Aorta (tissue), 5 donors: ENCODE measurements around the gene RHOB. TPM values are rescaled to one million over a fixed set of nuclear protein-coding genes. Genes with fewer than 3 reads are reported as not detected.

Experiments used
- ATAC-seq: fragments of 200-7000 bp; cut with Tn5 transposase; one replicate; pipeline ENCODE4 v1.9.1; 2022; ENCODE audit warnings: moderate library complexity; ENCODE audit not compliant: low FRiP score
- DNase-seq, 2 donors: peaks; one replicate each; pipeline ENCODE4 v3.0.0-alpha.2; 2020
- H3K27ac ChIP-seq, 2 donors: one replicate each; pipeline ENCODE4 v1.5.1; 2013; ENCODE audit warnings: low read length in 2 of 2, mild to moderate bottlenecking in 2 of 2, moderate library complexity in 2 of 2, control low read depth in 1 of 2, inconsistent platforms in 1 of 2, low read depth in 1 of 2
- H3K27me3 ChIP-seq, 2 donors: one replicate each; pipeline ENCODE4 v1.6.1; 2013; ENCODE audit warnings: control low read depth in 1 of 2, low read length in 1 of 2, mild to moderate bottlenecking in 1 of 2, moderate library complexity in 1 of 2; ENCODE audit not compliant: insufficient read depth in 2 of 2, control insufficient read depth in 1 of 2
- H3K36me3 ChIP-seq, 2 donors: one replicate each; pipeline ENCODE4 v1.6.1; 2013; ENCODE audit warnings: control low read depth in 1 of 2, low read length in 1 of 2, mild to moderate bottlenecking in 1 of 2; ENCODE audit not compliant: insufficient read depth in 2 of 2, control insufficient read depth in 1 of 2
- H3K4me1 ChIP-seq, 2 donors: one replicate each; pipeline ENCODE4 v1.6.1; 2013; ENCODE audit warnings: low read length in 2 of 2, control low read depth in 1 of 2, mild to moderate bottlenecking in 1 of 2, moderate library complexity in 1 of 2; ENCODE audit not compliant: insufficient read depth in 2 of 2, control insufficient read depth in 1 of 2
- H3K4me3 ChIP-seq, 2 donors: one replicate each; pipeline ENCODE4 v1.5.1; 2013; ENCODE audit warnings: low read length in 2 of 2, control low read depth in 1 of 2, mild to moderate bottlenecking in 1 of 2
- H3K9me3 ChIP-seq: one replicate; pipeline ENCODE4 v1.6.1; 2013; ENCODE audit warnings: mild to moderate bottlenecking, low read length; ENCODE audit not compliant: control insufficient read depth
- WGBS, 2 donors: extraction: QIAGEN DNeasy Blood & Tissue Kit; methylation state at CpG; one replicate each; pipeline ENCODE4 v1.1.7; 2013; 5-methylcytosine and 5-hydroxymethylcytosine counted together
- intact Hi-C, 2 donors: fragments of 100-400 bp; cut with DNase I; formaldehyde crosslinking; loops; one replicate each; pipeline versions ENCODE4 v1.14.2 to v1.15.0; 2022
- long read RNA-seq, 2 donors: library from polyadenylated mRNA; unstranded; transcript quantifications; one replicate each; pipeline ENCODE4 v2.0.0, GENCODE V29; 2020 to 2021
- polyA plus RNA-seq, 2 donors: library from polyadenylated mRNA; stranded (reverse); fragments of 200-250 nt; gene quantifications; one replicate each; pipeline ENCODE4 v1.2.3, GENCODE V29; 2013
- total RNA-seq, 2 donors: library from RNA; stranded (reverse); fragmentation: NEBNext Ultra II Directional; extraction: Animal tissue kit (Norgen Biotek cat#: 25700); gene quantifications; one replicate each; pipeline ENCODE4 v1.2.1, GENCODE V29; 2021
- donor health status: healthy with polysubstance abuse.
- donor health status: Bipolar disorder and iron deficiency.
- donor health status: DM: no; HTN: no; CAD: no.
- donor health status: DM: no; HTN: no; CAD: no.
- donor health status: DM: yes; HTN: yes; CAD: no.

The RHOB gene
- total RNA-seq (1,000 to 10,000 TPM in 1 of 2 donors, 100 to 1,000 TPM in 1; 271 to 1,049 TPM), polyA plus RNA-seq (100 to 1,000 TPM; 150 to 580 TPM)
- long read RNA-seq, donor 1, transcript RHOB-201 (1 exons, 2,372 nt), result major isoform, 559 of 559 reads
- long read RNA-seq, donor 1, partial matches to known transcripts, result 0 of 559 reads
- long read RNA-seq, donor 1, other reads (novel, unspliced or antisense), result 0 of 559 reads
- long read RNA-seq, donor 2, transcript RHOB-201 (1 exons, 2,372 nt), result major isoform, 92 of 92 reads
- long read RNA-seq, donor 2, partial matches to known transcripts, result 0 of 92 reads
- long read RNA-seq, donor 2, other reads (novel, unspliced or antisense), result 0 of 92 reads

GRCh38 chr2:20446917-20447436 lies at the start of gene RHOB:
TSS of gene RHOB (plus strand) at chr2:20447074. CDS start at chr2:20447466, 392 bp downstream.
- intact Hi-C loops, result loop anchor here (5.0 kb wide), 2 partner anchors 35 to 170 kb away; no protein-coding TSS in a partner anchor

GRCh38 chr2:20397811-20398447 lies 48.9 kb upstream of the RHOB start:
- no peaks in the 10 kb centered on the region for H3K27me3 ChIP-seq
- no peaks in the 10 kb centered on the region for H3K36me3 ChIP-seq
- H3K4me3 ChIP-seq, result no peak overlapping the region
- no peaks in the 10 kb centered on the region for H3K9me3 ChIP-seq
- DNase-seq (no peak), ATAC-seq (no peak)
- no peak overlapping the region for H3K27ac ChIP-seq
- intact Hi-C loops, result no loop called here
- WGBS, 2 donors, result 94 to 95% methylated on average over 5 of the region's 5 CpGs
- no peaks in the 10 kb centered on the region for H3K4me1 ChIP-seq

More at GRCh38 chr2:20446917-20447436, at the start of gene RHOB:
- Histone ChIP-seq H3K4me3 (peak within 1 kb of the TSS; percentile 73 to 81), H3K27ac (peak within 1 kb of the TSS; percentile 85 to 93), H3K9me3 (no peaks in the 10 kb centered on the region), H3K36me3 (no peaks in the 10 kb centered on the region), H3K4me1 (no peaks in the 10 kb centered on the region), H3K27me3 (no peaks in the 10 kb centered on the region)
- ATAC-seq, result peak; percentile 93
- DNase-seq, result peak; percentile 98
- 1% methylated on average over 48 to 60 of the region's 60 CpGs for WGBS, 2 donors

GRCh38 chr2:20398956-20399567 lies 47.8 kb upstream of the RHOB start:
- Histone ChIP-seq H3K9me3 (no peaks in the 10 kb centered on the region), H3K4me3 (no peak overlapping the region), H3K36me3 (no peaks in the 10 kb centered on the region), H3K27ac (no peak overlapping the region), H3K4me1 (no peaks in the 10 kb centered on the region), H3K27me3 (no peaks in the 10 kb centered on the region)
- DNase-seq (peak in 1 of 2 donors; percentile 19), ATAC-seq (no peak)
- WGBS, 2 donors, result 81 to 87% methylated on average over 7 of the region's 7 CpGs
- intact Hi-C loops, result no loop called here

GRCh38 chr2:20400306-20400705 lies 46.6 kb upstream of the RHOB start:
- WGBS, 2 donors, result 79 to 97% methylated on average over 1 of the region's 1 CpG
- DNase-seq (no peak), ATAC-seq (no peak)
- Histone ChIP-seq H3K36me3 (no peaks in the 10 kb centered on the region), H3K4me1 (no peaks in the 10 kb centered on the region), H3K27me3 (no peaks in the 10 kb centered on the region), H3K27ac (no peak overlapping the region), H3K4me3 (no peak overlapping the region), H3K9me3 (no peaks in the 10 kb centered on the region)
- intact Hi-C loops, result no loop called here

GRCh38 chr2:20400787-20401488 lies 45.9 kb upstream of the RHOB start:
- Histone ChIP-seq H3K27me3 (no peaks in the 10 kb centered on the region), H3K9me3 (no peaks in the 10 kb centered on the region), H3K27ac (no peak overlapping the region), H3K36me3 (no peaks in the 10 kb centered on the region), H3K4me1 (no peaks in the 10 kb centered on the region), H3K4me3 (no peak overlapping the region)
- intact Hi-C loops, result no loop called here
- 69 to 71% methylated on average over 3 of the region's 3 CpGs for WGBS, 2 donors
- no peak for DNase-seq
- no peak for ATAC-seq

GRCh38 chr2:20401489-20401835 lies 45.4 kb upstream of the RHOB start:
- WGBS, 2 donors, result 37 to 41% methylated on average over 6 of the region's 6 CpGs
- intact Hi-C loops, result no loop called here
- Histone ChIP-seq H3K4me1 (no peaks in the 10 kb centered on the region), H3K9me3 (no peaks in the 10 kb centered on the region), H3K27me3 (no peaks in the 10 kb centered on the region), H3K36me3 (no peaks in the 10 kb centered on the region), H3K4me3 (no peak overlapping the region), H3K27ac (no peak overlapping the region)
- DNase-seq (no peak), ATAC-seq (no peak)

GRCh38 chr2:20403774-20404312 lies 43.0 kb upstream of the RHOB start:
- ATAC-seq (no peak), DNase-seq (no peak)
- Histone ChIP-seq H3K27ac (no peak overlapping the region), H3K27me3 (no peaks in the 10 kb centered on the region), H3K36me3 (no peaks in the 10 kb centered on the region), H3K9me3 (no peaks in the 10 kb centered on the region), H3K4me1 (no peaks in the 10 kb centered on the region), H3K4me3 (no peak overlapping the region)
- intact Hi-C loops, result no loop called here
- 56 to 69% methylated on average over 5 of the region's 5 CpGs for WGBS, 2 donors

GRCh38 chr2:20404950-20405349 lies 41.9 kb upstream of the RHOB start:
- intact Hi-C loops, result no loop called here

More at GRCh38 chr2:20404950-20405349, 41.9 kb upstream of the RHOB start:
- DNase-seq (no peak), ATAC-seq (no peak)
- Histone ChIP-seq H3K4me3 (no peak overlapping the region), H3K9me3 (no peaks in the 10 kb centered on the region), H3K27ac (no peak overlapping the region), H3K36me3 (no peaks in the 10 kb centered on the region), H3K27me3 (no peaks in the 10 kb centered on the region), H3K4me1 (no peaks in the 10 kb centered on the region)
- WGBS, 2 donors, result 94 to 95% methylated on average over 2 of the region's 2 CpGs
